ENCODE data around the gene TAF1D.
"Not testable (repeated sequence)": the region's sequence is repeated elsewhere in the genome, so short reads cannot be mapped to it uniquely, and the experiment has no call there.

The TAF1D gene

DNA sequence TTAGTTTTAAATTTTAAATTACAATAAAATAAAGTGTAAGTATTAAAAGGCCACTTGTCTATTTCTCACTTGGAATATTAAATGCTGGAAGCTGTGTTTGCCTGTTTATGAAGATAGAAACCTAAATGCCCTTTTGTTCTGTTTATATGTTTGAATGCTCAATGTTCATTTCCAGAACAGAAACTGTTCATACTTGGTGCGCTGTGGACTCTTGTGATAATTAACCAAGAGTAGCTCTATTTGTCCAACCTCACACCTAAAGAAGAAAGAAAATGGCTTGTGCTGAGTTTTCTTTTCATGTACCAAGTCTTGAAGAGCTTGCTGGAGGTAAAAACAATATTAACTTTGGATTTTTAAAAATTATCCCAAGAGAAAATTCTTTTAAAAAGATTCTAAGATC lies 5.8 kb upstream of the TAF1D start:
- no peak for DNase-seq (ENCODE audit: low spot score)

DNA sequence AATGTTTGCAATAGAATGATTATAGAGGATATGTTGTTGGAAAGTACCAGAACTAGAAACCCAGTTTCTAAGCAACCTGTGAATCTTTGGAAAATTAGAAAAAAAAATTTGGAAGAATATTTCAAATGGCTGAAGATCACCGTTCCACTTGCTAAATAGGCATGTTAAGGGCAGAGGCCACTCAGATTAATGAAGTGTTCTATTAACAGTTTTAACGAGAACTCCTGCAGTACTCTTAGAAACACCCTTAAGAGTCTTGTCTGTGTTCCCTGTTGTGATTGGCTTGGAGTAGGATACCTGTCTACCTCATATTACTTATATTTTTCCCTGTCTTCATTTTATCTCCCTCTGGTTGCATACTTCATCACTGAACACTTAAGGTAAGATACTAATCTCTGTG lies 4.8 kb upstream of the TAF1D start:
- no peak for DNase-seq (ENCODE audit: low spot score)

DNA sequence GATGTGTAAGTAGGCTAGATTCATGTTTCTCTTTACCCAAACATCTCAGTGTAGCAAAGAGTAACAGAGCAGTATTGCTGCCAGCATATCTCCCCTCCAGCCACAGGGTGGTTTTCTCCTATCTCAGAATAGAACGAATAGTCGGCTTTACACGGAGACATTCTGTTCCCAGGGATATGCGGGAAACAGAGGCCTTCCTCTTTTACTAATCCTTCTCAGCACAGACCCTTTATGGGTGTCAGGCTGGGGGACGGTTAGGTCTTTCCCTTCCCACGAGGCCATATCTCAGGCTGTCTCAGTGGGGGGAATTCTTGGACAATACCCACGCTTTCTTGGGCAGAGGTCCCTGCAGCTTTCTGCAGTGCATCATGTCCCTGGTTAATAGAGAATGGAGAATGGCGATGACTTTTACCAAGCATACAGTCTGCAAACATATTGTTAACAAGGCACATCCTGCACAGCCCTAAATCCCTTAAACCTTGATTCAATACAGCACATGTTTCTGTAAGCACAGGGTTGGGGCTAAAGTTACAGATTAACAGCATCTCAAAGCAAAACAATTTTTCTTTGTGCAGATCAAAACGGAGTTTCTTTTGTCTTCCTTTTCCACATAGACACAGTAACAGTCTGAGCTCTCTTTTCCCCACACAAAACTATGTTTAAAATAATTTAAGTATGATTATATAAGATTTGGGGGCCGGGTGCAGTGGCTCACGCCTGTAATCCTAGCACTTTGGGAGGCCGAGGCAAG lies 3.9 kb upstream of the TAF1D start:
- not testable (repeated sequence) for DNase-seq (ENCODE audit: low spot score)

DNA sequence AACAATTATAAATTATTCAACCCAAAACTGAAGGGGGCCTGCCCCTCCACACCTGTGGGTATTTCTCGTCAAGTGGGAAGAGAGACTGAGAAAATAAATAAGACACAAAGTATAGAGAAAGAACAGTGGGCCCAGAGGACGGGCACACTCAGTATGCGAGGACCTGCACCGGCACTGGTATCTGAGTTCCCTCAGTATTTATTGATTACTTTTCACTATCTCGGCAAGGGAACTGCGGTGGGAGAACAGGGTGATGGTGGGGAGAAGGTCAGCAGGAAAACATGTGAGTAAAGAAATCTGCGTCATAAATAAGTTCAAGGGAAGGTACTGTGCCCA lies 3.3 kb upstream of the TAF1D start:
- no peak for DNase-seq (ENCODE audit: low spot score)

DNA sequence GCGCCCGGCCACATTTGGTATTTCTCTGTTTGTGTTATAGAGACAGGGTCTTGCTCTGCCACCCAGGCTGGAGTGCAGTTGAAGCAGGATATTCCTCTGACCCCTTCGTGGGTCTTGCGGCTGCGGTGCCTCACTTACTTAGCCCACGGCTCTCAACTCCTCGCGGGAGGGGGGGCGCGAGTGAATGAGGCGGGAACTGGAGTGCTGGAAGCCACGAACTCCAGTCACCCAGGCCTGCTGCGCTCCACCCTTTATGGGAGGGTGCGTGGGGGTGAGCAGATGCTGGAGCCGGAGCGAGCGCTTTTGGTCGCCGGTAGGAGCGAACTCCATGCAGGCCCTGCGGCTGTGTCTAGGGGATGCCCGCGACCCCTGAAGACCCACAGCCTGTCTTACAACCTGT lies 2.0 kb upstream of the TAF1D start:
- DNase-seq (ENCODE audit: low spot score), result no peak

DNA sequence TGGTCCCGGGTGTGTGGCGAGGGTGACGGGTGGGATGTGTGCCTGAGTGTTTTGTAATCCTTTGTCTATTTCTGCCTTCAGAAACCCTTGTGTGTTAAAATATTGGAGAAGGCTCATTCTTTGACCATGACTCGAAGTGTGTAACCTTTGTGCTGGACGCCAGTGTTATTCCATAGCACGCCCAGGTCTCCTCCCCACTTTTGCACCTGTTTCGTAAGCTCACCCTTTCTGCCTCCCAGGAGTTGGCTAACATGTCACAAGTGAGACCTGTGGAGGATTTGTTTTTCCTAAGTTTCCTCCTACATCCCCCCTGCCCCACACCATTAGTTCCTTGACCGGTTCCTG lies 559 bp upstream of the TAF1D start:
- peak; percentile 69 for DNase-seq (ENCODE audit: low spot score)

DNA sequence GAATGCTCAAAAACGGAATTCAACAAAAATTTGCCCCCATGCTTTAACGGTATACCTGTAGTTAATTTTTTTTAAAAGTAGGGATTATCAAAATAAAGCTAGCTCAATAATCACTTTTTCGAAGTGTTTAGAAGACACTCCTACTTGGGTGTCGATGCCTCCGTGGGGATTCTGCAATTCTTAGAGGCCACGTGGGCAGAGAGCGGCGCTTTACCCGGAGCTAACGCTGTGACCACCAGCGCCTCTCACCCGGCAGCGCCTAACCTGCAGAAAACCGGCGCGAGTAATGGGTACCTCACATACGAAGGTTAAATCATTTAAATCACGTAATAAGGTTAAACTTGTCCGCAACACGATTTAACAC lies 583 bp downstream of the TAF1D start:
- peak; percentile 68 for DNase-seq (ENCODE audit: low spot score)

DNA sequence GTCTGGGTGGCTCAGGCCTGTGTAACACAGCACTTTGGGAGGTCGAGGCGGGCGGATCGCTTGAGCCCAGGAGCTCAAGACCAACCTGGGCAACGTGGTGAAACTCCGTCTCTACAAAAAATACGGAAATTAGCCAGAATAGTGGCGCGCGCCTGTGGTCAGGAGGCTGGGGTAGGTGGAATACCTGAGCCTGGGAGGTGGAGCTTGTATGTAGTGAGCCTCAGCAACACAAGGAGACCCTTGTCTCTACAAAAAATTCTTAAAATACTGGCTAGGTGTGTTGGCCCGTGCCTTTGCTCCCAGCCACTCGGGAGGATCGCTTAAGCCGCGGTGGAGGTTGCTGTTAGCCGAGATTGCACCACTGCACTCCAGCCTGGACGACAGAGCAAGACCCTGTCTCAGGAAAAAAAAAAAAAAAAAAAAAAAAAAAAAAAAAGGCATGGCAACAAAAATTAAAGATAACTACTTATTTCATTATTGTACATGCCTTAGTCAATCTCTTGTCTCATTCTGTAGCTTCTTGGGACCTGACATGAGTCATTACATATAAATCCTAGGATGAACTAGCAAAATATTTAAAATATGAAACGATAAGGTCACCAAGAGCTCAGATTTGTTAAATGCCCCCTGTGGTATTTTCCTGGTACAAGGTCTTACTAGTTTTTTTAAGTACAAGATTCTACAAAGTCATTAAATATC lies 1.1 kb downstream of the TAF1D start:
- DNase-seq (ENCODE audit: low spot score), result peak; percentile 29

DNA sequence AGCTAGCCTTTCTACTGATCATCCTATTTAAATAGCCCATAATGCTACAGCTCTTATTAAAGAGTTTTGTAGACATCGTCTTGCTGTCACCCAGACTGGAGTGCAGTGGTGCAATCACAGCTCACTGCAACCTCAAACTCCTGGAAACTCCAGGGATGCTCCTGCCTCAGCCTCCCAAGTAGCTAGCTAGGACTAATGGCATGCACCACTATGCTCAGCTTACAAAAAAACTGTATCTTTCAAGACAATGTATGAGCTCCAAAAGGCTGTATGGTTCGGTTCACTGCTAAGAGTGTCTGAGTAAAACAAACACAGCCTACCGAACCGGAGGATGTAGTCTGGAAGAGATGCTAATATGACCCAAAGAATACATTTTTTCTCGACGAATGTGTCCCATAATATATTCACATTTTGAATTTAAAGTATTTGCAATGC lies 2.6 kb downstream of the TAF1D start:
- DNase-seq (ENCODE audit: low spot score), result no peak

DNA sequence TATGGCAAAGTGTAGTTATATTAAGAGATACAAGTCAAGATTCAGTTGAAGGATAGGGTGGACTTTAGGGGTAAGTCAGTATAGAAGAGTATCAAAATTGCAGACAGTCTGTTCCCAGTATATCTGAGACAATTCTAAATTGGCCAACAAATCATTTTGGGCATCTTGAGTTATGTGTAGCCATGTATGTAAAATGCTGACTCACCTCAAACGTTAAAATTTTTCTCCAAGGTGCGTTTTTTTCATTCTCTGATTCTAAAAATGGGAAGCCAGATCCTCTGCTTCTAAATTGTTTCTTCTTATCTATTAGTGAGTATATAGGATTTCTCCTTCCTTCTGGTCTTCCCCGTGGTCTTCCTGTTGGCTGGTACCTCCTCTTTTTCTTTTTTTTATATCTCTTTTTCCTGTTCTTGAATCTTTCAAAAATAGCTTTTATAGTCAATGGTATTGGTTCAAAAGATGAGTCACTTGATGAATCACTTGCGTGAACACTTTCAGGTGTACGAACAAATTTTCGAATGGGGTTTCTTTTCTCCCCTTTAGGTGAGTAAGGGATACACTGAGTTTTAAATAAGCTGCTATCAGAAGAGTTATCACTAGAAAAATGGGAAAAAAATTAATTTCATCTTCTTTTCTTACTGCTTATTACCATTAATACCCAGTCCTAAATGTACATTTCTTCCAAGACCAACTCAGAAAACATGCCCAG lies 3.2 kb downstream of the TAF1D start:
- DNase-seq (ENCODE audit: low spot score), result no peak

DNA sequence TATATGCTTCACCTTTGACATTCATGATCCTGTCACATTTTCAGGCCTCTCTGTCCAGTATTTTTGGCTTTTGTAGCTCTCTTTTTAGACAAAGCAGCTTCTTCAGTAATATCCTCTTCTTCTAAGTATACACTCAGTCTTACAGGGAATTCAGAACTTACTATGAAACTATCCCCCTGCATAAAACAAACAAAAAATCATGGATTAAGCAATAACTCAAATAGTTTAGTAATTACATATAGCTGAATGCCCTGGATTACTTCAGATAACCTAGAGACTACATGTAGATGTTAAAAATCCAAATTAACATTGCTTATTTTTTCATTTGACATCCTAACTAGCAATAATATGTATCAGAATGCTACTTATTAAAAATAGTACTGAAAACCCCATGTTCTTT lies 5.2 kb downstream of the TAF1D start:
- DNase-seq (ENCODE audit: low spot score), result no peak

DNA sequence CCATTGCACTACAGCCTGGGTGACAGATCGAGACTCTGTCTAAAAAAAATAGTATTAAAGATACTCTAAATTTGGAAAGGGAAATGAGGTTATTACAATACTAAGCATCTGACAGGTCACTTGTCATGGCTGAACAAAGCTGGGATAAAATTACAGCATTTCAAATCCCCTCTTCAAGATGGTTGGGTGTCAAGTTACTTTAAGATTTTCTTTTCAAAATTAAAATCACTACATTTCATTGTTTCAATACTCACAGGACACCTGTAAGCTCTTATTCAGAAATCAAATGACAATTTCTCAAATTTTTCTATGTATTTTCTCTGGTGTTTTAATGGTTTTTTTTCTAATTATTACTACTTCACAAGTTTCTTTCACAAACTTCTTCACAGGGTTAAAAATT lies 5.7 kb downstream of the TAF1D start:
- DNase-seq (ENCODE audit: low spot score), result no peak

DNA sequence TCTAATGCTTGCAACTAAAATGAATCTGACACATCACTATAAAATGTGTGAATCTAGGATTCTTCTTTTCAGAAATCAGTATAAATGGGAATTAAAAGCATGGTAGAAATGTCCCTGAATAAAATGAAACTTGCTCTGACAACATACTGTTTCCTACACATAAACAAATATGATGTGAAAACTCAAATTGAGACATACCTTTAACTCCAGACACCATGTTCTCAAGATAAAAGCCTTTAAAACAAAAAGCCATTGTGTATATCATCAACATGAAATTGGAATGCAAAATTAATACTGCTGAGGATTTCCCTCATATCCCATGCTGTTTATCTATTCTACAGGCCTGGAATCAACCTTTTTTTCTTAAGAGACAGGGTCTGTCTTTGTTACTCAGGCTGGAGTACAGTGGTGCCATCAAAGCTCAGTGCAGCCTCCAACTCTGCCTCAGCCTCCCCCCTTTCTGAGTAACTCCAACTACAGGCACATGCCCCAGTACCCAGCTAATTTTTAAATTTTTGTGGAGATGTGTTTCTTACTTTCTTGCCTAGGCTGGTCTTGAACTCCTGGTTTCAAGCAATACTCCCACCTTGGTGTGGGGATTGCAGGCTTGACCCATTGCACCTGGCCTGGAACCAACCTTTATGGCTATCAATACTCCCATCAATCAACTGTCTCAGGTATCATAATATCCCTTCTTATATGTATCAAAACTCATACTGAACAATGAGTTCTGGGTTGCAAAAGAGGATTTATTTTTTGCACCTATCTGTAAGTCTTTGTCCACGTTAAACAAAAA lies 6.7 kb downstream of the TAF1D start:
- DNase-seq (ENCODE audit: low spot score), result no peak

DNA sequence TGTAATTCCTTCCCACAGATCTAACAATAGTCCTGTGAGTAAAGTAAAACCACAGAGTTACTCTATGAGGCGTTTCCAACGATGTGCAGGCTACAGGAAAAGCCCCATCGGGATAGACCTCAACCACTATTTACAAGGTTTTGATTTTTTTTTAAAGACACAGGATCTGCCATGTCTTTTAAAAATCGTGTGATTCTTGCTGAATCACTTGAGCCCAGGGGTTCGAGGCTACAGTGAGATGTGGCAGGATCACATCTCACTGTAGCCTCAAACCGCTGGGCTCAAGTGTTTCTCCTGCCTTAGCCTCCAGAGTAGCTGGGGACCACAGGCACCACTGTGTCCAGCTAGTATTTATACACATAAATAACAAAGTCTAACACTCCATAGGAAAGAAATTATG lies 7.8 kb downstream of the TAF1D start:
- DNase-seq (ENCODE audit: low spot score), result no peak

DNA sequence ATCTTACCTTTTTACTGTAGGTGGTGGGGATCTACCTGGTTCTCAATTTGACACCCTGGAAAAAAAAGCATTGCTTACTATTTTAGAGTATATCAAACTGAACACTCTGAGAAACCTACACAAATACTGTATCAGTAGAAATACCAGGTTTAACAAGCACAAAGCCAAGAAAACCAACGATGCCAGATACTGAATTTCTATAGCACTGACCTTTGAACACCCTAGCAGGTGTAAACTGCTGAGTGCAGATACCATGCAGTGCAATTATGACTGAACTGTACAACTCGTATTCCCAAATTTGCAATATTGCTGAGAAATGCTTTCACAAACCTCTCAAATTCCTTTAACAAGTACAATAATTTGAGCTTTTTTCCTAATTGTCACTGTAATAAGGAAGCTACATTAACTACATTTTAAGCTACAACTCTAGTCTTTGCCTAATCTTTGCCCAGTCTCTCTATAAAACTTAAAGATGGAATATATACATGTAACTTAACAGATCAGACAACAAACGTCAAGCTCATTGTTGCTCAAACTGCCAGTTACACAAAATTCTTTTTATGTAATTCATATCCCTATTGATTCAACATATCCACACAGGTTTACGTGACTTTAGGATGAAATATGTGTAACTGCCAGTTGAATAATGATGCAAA lies 8.9 kb downstream of the TAF1D start:
- no peak for DNase-seq (ENCODE audit: low spot score)

DNA sequence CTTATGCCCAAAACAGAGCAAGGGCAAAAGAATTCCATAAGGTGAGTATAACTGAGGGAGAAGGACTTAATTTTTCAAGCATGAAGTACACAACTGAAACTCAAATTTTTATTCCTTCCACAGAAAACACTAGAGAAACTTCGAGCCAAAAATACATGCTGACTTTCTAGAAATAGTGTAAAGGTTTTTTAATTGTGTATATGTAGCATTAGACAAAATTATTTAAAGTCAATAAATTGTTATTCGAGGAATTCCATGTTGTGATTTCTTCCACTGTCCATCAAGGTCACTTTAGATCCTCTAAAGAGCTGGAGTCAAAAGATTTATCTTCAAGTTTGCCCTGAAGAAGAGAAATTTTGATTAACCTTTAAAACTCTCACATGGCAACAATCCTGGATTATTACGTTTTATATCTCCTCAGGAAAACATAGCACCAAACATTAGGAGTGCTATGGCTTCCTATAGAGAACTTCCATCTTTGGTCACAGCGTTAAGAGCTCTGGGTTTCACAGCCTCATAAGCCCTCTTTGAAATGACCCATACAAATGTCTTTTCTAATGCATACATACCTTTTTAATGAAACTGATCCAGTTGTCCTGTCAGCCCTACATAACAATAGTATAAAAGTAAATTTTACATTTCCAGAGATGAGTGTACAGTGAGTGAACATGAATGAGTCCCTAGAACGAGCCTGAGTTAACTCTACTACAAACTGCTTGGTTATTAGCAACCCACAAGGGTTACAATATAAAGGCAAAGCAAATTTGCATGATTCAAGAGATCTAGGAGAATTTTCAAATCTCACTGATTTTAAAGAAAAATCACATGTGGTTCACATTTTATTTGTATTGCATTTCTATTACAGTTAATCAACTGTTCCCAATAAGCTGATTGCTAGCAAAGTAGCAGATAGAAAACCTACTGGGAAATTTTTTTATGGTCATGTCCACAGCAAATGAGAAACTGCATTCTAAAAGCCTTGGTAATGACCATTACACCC lies 10.9 kb downstream of the TAF1D start:
- DNase-seq (ENCODE audit: low spot score), result no peak

DNA sequence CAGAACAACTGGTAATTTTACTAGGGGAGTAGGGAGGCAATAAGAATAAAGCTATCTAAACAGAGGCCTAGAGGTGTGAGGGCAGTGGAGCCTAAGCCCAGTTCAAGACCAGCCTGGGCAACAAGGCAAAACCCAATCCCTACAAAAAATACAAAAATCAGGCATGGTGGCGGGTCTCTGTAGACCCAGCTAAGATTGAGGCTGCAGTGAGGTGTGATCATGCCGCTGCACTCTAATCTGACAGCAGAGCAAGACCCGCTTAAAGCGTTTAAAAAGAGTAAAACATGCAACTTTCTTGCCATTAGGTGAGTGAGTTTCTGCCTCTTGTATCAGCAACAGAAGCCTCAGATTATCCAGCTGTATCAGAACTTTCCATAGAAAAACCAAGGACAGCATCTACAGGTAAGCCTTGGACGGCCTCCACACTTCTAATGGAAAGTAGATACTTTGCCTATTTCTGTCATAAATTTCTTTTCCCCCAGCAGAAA lies 12.1 kb downstream of the TAF1D start:
- DNase-seq (ENCODE audit: low spot score), result no peak

DNA sequence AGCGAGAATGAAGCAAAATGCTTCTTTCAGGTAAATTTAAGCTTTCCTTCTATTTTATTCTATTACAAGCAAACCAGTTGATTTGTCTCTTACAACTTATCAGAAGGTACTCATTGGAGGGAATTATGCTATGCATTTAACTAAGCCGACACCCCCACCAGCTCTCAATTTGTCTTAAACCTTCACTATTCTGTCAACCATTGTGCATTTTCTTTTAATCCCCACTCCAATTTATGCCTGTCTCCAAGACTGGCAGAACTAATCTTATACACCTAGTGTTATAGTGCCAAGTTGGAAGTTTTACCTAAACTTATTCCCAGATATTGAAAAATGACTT lies 12.5 kb downstream of the TAF1D start:
- DNase-seq (ENCODE audit: low spot score), result no peak

DNA sequence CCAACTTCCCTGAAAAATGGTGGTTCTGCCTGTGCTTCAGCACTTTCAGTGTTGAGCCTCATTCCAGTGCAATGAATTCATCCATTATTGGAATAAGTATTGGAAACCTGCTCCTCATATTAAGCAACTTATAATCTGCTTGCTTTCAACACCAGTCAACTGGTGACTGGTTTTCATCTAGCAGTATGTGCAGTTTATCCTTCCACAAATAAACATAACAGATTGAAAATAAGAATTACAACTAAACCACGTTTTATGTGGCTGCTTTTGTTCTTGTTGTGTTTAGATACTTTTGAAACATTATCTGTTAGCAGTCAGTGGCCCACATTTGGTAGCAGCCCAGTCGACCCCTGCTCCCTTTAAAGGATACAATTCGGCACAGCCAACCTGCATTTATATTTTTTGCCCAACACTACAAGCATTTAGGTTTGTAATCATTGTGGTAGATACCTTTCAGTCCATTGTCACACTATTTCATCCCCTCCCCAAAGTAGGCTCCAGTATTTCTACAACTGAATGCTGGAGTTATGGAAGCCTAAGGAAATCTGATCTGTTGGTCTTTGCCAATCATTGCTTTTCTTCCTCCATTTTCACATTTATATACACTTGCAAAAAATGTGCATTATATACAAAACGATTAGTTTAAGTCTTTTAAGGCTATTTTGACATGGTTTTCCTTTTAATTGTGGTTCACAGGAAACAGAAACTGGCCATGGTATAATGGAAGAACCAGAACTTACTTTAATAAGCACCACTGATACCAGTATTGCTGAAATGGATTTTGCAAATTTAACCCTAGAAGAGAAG lies 13.1 kb downstream of the TAF1D start:
- DNase-seq (ENCODE audit: low spot score), result peak; percentile 14

DNA sequence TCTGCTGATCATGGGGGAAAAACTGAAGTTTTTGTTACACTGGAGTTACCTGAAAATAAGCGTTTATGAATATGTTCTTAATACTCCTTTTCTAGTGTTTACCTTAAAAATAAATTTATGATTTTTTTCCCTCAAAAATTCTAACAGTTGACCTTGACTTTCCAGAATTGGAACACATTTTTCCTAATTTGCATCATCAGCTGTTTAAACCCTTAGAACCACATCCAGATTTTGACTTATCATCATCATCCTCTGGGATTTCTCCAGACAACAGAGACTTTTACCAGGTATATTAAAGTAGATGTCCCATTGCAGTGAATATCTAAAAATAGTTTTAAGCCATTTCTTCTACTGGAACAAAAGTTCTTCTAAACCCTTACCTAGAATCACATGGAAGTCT lies 17.2 kb downstream of the TAF1D start:
- no peak for DNase-seq (ENCODE audit: low spot score)
